Measurements from ENCODE around the gene C1orf116.

Gene C1orf116

DNA sequence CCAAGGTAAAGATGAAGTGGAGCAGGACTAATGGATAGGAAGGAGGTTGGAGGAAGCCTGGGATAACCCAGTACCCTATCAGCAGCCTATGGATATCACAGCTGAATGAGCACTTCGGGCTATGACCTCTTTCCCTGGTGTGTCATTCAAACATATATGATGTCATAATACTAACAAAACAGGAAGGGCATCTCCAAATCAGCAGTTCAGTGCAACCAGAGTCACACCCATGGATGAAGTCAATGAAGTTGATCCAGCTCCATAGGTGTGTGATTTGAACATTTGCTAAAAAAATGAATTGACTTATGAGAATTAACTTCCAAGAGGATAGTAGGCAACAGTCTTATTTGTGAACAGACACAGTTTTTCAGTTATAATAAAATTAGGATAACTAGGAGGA lies 1.7 kb upstream of the C1orf116 start:
- no peak for DNase-seq

- no peak for DNase-seq
These were observed 746 bp upstream of the C1orf116 start for GRCh38 chr1:207033302-207033701.

DNA sequence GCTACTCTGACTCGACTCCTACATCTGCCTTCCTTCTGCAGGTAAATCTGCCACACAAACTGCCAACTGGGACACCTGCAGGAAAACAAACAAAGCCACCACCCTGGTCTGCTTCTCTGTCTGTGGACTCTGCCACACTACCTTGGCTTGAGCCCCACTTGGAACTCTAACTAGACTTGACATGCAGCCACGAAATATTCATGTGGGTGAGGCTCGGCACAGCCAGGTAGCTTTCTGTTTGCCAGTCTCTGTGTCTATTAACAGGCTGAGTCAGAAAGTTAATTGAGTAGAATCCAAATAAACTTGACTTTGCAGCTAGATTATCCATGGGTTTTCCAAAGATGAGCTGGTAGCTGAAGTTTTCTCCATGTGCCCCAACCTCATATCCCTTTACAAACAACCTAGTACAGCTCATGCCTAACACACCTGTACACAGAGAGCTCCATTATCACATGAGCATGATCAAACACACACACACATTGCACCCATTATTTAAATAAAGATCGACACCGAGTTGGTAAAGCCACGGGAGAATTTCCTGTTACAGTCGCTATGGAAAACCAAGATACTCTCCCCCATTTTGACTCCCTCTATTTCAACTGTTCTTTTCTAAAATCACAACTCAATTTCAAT lies 808 bp downstream of the C1orf116 start:
- DNase-seq, result no peak

DNA sequence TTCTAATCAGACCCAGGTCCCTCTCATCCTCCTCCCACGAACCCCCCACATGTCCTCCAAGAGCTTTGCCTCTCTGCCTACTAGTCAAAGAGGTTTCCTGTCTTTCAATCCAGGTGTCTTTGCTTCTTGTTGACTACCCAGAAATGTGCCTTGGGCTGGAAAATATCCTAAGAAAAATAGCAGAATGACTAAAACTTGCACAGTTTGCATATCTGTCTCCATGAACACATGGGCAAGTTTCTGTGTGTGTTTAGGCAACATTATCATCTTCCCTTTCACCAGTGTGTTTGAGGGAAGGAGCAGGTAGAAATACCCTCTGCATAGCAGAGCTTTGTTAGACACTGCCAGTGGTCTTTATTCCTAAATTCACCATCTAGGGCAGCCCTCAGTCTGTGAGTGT lies 1.5 kb downstream of the C1orf116 start:
- DNase-seq, result no peak

DNA sequence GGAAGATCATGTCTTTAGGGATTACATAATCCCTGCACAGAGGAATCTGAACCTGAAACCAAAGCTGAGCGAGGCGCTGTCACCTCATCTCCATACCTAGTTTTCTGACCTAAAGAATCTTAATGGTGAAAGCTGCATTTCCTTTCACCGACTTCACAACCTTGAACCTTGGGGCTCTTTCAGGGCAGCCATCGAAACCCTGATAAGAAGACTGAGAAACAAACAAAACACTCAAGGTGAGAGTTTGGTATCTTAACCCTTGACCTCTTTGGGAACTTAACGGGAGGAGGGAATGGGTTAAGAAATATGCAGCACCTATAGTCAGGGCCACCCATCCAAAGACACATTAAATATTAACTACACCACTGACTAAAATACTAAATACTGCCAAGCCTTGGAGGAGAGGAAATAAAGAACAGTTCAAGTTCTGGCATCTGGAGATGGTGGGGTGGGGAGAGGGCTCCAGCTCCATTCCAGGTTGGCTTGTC lies 2.0 kb downstream of the C1orf116 start:
- DNase-seq, result no peak

DNA sequence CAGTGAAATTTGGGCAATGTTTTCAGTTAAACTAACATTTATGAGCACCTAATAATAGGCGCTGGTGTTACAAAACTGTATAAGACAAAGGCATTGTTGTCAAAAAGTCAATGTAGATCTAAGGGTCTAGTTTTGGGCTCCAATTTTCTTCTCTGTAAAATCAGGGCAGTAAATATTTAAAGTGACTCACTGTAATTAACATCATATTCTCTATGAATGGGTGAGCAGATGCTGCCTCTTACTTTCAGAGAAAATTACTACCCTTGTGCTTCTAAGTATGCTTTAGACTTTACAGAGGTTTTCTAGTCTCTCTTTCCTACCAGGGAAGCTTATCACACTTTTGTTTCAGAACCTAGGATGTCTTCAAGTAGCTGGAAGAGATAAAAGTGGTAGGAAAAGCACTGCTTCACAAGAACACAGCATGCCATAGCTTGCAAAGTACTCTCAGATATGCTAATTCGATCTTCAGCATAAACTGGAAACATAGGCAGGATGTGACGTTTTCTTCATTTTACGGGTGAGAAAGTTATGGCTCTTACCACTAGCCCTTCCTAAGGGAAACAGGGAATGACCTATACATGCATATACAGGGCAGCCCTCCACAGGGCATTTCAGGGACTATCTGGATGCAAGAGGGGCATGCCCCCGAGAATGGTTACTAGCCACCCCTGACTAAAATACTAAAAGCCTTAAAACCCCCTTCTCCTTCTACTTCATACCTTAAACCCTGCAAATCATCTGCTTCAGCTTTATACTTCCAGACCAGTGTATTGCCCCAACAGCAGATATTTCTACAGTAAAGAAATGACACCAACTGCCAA lies 2.6 kb downstream of the C1orf116 start:
- DNase-seq, result no peak

- DNase-seq, result no peak
These were observed 3.5 kb downstream of the C1orf116 start for GRCh38 chr1:207028884-207029650.

GRCh38 chr1:207027921-207028320 lies 4.6 kb downstream of the C1orf116 start:
- no peak for DNase-seq

- DNase-seq, result no peak
These were observed 5.3 kb downstream of the C1orf116 start for GRCh38 chr1:207027206-207027777.

DNA sequence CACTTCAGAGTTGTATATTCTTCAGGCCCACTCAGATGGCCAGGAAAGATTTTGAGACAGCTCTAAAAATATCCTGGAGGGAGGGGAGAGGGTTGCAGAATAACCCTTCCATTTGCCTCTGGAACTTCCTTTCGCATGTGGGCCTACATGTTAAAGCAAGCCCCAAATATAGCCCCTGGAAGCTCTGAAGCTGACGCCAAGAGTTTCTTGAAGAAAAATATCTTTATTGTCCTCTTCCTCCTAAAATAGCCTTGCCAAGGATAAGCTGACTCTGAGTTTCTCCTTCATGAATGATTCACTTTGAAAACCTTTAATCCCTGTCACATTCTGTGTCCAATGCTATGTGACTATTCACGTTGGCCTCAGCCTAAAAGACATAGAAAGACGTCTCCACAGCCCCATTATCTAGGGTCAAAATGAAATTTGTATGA lies 6.4 kb downstream of the C1orf116 start:
- no peak for DNase-seq

DNA sequence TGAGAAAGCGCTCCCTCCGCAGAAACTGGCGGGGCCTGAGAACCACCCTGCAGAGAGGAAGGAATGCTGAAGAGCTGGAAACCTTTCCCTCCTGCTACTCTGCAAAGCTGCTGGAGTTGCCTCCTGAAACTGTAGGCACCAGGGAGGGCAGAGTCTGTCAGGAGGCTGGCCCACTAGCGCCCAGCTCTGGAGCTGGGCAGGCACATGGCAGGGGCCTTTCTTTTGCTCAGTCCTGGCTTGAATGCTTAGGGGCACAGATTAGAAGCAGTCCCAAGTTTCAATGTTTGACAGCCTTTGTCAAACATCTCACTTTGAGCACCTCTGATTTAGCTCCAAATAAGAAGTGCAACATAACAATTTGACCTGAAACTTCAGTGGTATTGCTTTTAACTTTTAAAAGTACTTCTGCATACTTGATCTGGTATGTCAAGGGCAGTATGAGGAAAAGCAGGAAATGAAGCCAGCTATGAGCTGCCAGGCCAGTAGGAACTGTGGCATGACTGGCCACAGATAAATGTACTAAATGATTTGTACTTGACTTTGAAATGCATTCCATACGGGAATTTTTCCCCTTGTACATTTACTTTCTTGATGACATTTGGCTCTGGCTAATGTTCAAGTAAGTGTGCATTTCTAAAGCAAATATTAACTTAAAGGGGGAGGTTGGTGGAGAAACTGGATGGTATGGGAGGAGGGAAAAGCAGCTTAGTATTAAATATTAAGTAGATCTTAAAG lies 7.2 kb downstream of the C1orf116 start:
- DNase-seq, result no peak

- DNase-seq, result no peak
These were observed 8.1 kb downstream of the C1orf116 start for GRCh38 chr1:207024202-207025145.

- DNase-seq, result no peak
These were observed 9.4 kb downstream of the C1orf116 start for GRCh38 chr1:207022996-207023679.

DNA sequence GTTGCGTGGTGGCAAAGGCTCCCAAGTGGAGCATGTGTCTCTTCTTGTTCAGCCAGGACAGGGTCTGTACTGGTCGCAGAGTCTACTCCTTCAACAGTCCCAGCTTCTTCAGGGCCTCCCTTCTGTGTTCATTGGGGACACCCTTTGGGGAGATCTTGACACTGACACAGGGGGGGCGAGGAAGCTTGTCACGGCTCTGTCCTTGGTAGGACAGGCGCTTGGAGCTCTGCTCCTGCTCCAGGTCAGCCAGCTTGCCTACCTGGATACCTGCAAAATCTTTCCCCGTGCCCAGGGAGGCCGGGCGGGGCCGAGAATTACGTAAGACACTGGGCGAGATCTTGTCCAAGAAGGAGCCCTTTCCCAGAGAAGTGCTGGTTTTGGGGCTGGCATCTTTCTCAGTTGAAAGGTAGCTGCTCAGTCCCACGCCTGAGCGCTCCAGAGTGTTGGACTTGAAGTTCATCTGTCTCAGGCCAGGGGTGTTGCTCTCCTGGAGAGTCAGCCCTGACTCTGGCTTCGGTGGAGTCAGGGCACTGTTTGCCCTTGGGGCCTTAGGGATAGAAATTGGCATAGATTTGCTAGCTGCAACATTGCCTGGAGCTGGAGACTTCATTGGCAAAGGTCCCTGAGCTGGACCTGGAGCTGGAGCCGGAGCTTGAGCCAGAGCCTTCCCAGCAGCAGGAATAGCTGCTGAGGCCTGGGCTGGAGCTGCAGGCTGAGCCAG lies 10.5 kb downstream of the C1orf116 start:
- no peak for DNase-seq

DNA sequence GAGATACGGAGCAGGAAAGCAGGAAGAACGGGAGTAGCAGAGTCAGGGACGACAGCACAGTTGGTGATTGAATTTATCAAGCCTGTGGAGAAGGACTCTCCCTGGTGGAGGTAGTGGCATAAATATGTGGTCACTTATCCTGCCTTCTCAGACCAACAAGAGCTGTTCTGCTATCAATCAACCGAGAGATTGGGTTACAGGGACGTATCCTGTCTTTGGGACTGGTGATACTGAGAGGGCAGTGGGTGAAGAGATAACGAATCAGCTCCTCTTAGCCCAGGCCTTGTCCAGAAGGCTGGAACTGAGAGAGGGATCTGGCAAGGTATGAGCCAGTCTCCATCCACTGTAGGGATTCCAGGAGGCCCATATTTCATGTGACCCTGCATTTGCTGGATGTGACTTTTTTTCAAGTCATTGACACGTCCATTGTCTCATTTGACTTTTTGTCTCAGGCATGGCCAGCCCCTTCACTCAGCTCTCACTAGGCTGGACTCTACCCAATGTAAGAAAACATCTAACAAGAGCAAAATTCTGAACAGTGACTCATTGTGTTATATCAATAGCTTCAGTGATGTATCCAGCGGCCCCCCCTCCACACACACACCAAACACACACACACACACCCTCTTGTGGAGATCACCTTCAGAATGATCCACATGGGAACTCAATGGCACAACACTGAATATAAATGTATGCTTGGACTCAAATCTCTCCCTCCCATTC lies 11.3 kb downstream of the C1orf116 start:
- DNase-seq, result no peak

DNA sequence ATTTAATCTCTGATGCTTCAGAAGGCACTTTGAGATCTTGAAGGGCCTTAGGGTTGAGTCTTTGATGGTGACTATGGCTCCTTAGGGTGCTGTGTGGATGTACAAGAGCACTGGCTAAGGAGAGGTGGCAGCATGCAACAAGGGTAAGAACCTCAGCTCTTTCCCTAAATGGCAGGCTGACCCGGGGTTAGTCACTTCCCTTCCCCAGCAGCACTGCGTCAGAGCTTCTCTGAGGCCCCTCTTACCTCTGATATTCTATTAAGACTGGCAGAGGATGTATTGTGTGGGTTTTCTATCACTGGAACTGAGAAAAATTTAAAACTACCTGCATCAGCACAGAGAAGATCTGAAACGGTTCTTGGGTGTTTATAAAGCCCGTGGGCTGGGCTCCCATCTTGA lies 11.8 kb downstream of the C1orf116 start:
- no peak for DNase-seq

GRCh38 chr1:207020065-207020708 lies 12.4 kb downstream of the C1orf116 start:
- DNase-seq, result no peak

DNA sequence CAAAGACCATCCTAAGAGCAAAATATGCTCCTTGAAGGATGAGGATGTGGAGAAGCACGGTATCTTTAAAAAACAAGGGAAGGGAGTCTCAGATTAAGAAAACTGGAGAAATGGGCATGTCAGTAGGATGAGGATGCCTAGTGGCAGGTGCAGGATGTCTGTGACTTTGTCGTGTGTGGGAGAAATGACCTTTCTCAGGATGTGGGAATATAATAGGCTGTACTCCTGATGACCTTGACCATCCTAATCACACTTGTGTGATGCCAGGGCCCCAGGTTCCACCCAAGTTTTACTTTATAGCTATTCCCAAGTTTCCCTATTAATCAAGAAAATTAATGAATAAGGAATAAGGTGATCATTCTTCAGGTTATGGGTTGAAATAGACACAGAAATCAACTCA lies 12.9 kb downstream of the C1orf116 start:
- DNase-seq, result no peak

DNA sequence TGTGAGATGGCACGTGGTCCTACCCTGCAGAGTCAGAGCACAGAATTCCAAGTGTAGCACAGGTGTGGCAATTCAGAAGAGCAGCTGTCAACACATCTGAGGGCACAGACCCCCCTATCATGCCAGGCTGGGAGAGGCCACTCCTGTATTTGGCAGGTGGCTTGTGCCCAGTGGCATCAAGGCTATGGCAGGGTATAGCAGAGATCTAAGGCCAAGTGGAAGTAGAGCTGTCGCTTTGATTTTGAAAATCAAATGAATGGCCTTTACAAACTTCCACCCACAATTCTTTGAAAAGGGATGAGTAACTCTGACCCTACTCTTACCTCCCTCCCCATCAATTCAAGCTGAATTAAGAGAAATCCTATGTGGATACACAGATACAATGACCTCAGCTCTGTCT lies 13.4 kb downstream of the C1orf116 start:
- no peak for DNase-seq
